Activated T-helper 2 cell treated with anti-CD3 and anti-CD28 coated beads, Interferon-gamma antibody, Interleukin-2, Interleukin-4, amounts not matched to agents 10 μg/mL and 5 μg/mL and 100 μg/mL, durations not matched to agents 14 hours and 24 hours and 36 hours (primary cell): ENCODE data around the gene LHX8. TPM values are rescaled to one million over a fixed set of nuclear protein-coding genes. Genes with fewer than 3 reads are reported as not detected.

Source experiments
- DNase-seq: peaks from one replicate; pipeline ENCODE4 v3.0.0; 2021; ENCODE audit warnings: low spot score
- H3K27ac Mint-ChIP-seq: one replicate; pipeline ENCODE4 v1.8.0; 2021; ENCODE audit warnings: mixed read lengths
- H3K27me3 Mint-ChIP-seq: one replicate; pipeline ENCODE4 v1.8.0; 2021; ENCODE audit warnings: low read depth, mixed read lengths
- H3K36me3 Mint-ChIP-seq: one replicate; pipeline ENCODE4 v1.8.0; 2021; ENCODE audit warnings: low read depth, mixed read lengths
- H3K4me1 Mint-ChIP-seq: one replicate; pipeline ENCODE4 v1.8.0; 2021; ENCODE audit warnings: low read depth, mixed read lengths
- H3K4me3 Mint-ChIP-seq: one replicate; pipeline ENCODE4 v1.8.0; 2021; ENCODE audit warnings: low read depth, mild to moderate bottlenecking, moderate library complexity, mixed read lengths
- H3K9me3 Mint-ChIP-seq: one replicate; pipeline ENCODE4 v1.8.0; 2021; ENCODE audit warnings: mixed read lengths
- intact Hi-C: fragments of 100-400 bp; cut with micrococcal nuclease; formaldehyde crosslinking; loops from one replicate; pipeline ENCODE4 v1.15.1; 2023
- total RNA-seq: library from RNA; stranded (reverse); gene quantifications from 2 replicates; pipeline ENCODE4 v1.2.3, GENCODE V29; 2022

LHX8 gene
- total RNA-seq, 1 donor from 2014 or later = not detected

DNA sequence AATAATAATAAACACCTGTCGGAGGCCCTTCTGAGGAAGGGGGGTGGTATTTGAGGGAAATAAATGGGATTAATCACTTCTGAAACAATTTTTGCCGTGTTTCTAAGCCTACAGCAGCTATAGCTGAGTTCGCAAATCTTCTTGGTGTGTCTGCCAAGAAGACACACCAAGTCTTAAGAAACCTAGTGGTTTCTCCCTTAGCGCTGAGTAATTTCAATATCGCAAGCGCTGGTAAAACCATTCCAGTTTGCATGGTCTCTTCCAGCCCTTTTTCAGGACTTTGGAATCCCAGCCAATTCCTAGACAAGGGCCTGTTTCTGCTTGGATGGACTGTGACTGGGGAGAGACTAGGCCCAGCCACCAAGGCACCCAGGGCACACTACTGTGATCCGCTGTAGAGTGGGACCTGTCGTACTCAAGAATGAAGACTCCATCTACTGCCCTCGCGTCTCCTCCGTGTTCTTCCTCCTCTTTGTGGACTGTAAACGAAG lies 7.5 kb upstream of the LHX8 start:
- intact Hi-C loops = no loop called here
- peaks cover 6% of the 10 kb centered on the region for H3K9me3 Mint-ChIP-seq
- peaks cover 57% of the 10 kb centered on the region for H3K27me3 Mint-ChIP-seq
- H3K27ac Mint-ChIP-seq = no peak overlapping the region
- no peaks in the 10 kb centered on the region for H3K36me3 Mint-ChIP-seq
- H3K4me3 Mint-ChIP-seq = no peak overlapping the region
- peaks cover 2% of the 10 kb centered on the region for H3K4me1 Mint-ChIP-seq
- no peak for DNase-seq

DNA sequence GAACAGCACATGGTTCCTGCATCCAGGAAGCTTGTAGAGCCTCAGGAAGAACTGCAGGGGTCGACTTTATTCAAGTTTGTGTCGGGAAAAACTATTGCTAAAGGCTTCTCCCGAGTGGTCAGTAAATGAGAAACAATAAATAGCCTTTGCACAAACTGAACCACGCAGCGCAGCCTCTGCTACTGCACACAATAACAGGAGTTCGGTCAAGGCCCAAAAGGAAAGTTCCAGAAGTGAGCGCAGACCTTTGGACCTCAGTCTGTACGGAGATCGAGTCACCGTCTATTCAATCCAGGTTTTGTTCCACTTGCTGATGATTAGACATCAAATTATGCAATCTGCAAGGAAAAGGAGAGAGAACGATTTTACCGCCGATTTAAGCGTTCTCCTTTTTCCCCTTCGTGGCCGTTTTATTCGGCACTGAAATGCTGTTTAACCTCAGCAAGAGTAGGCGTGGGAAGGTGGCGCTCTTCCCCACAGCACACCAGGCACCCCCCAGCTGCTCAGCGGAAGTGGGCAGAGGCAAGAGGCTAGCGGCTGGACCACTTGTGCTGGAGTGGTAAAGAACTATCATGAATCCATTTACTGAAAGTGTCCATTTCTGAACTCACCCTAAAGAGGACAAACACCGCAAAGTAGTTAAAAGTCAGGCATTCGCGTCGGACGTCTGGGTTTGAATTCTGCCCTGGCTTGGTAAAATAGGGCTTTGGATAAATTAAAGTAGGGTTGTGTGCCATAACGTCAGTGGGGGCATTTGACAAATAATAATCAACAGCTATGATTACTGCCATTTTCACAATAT lies 6.1 kb upstream of the LHX8 start:
- no peak for DNase-seq
- Mint-ChIP-seq H3K4me3 (no peak overlapping the region), H3K9me3 (peaks cover 6% of the 10 kb centered on the region), H3K27me3 (peaks cover 71% of the 10 kb centered on the region), H3K36me3 (no peaks in the 10 kb centered on the region), H3K4me1 (peaks cover 2% of the 10 kb centered on the region), H3K27ac (no peak overlapping the region)
- intact Hi-C loops = no loop called here

- Mint-ChIP-seq H3K4me3 (no peak overlapping the region), H3K27me3 (peaks cover 86% of the 10 kb centered on the region), H3K9me3 (peaks cover 6% of the 10 kb centered on the region), H3K4me1 (peaks cover 2% of the 10 kb centered on the region), H3K36me3 (no peaks in the 10 kb centered on the region), H3K27ac (no peak overlapping the region)
- intact Hi-C loops = no loop called here
- DNase-seq = no peak
These were observed 4.6 kb upstream of the LHX8 start for GRCh38 chr1:75129660-75129982.

DNA sequence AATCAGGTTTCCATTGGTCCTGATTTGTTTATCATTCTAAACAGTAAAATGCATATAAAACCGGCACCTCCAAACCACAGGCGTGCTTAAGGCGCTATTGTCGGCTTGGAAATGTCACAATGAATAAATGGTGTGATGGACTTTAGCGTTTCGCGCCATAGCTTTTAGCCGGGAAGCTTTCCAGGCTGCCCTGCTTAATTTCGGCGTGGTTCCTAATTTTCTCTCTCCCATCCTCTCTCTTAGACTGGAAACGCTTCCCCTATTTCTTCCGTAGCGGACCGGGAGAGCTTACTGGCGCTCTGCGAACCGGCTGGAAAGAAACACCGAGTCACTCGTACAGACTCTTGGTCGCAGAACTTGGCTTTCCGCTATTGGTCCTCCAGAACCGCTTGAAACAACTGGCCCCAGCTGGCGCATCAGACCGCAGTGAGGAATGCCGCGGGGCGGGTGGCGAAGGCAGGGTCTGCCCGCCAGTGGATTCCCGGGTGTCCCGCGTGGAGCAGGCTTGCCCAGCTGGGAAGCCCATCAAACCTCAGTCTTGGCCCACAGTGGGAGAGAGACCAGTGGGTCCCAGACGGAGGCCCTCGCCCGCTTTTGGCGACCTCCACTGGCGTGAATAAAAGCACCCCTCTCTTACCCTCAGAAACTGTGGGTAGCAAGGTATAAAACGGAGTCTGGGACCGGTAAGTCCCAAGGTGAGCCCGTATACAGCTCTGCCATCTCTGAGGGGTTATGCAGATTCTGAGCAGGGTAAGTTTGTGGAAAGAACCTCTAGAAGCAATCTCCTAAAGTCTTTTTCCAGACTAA lies 4.0 kb upstream of the LHX8 start:
- no peaks in the 10 kb centered on the region for H3K36me3 Mint-ChIP-seq
- DNase-seq = no peak
- H3K4me3 Mint-ChIP-seq = no peak overlapping the region
- peaks cover 7% of the 10 kb centered on the region for H3K4me1 Mint-ChIP-seq
- H3K27ac Mint-ChIP-seq = no peak overlapping the region
- intact Hi-C loops = loop anchor here (10.0 kb wide), 2 partner anchors 355 to 1735 kb away; partner anchors contain the start of gene ST6GALNAC5
- peaks cover 88% of the 10 kb centered on the region for H3K27me3 Mint-ChIP-seq
- H3K9me3 Mint-ChIP-seq = peaks cover 6% of the 10 kb centered on the region

DNA sequence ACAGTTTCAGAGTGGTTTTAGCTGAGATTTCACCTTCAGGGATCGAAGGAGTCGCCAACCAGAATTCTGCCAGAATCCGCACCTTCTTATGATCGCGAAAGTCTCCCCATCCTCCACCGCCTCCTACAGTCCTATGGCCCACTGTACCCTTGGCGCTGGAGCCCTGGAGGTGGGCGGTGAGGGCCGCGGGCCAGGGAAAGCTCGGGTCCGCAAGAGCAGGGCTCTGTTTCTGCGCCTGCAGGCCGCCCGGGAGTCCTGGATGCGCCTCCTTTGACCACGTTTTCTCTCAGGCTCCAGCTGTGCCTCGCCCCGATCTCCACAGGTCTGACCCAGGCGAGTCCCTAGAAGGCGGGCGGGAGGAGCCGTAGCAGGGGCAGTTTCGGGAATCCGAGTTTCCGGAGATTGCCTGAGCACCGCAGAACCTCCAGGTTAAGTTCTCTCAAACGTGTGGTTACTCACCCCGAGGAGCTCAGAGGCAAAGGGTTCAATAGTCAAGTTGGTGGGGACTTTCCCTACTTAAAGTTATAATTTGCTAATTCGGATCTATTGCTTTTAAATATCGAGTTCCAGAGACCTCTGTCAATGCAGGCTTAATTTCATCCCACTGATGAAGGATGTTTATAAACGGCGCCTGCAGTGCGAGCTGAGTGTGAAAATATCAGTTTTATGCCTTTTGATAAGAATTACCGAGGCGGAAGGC lies 3.2 kb upstream of the LHX8 start:
- peaks cover 13% of the 10 kb centered on the region for H3K4me1 Mint-ChIP-seq
- peaks cover 92% of the 10 kb centered on the region for H3K27me3 Mint-ChIP-seq
- peaks cover 6% of the 10 kb centered on the region for H3K9me3 Mint-ChIP-seq
- no peak for DNase-seq
- intact Hi-C loops = loop anchor here (10.0 kb wide), 2 partner anchors 356 to 1734 kb away; partner anchors contain the start of gene ST6GALNAC5
- no peak overlapping the region for H3K27ac Mint-ChIP-seq
- no peak overlapping the region for H3K4me3 Mint-ChIP-seq
- no peaks in the 10 kb centered on the region for H3K36me3 Mint-ChIP-seq

GRCh38 chr1:75131565-75132241 lies 2.5 kb upstream of the LHX8 start:
- no peak overlapping the region for H3K27ac Mint-ChIP-seq
- intact Hi-C loops = loop anchor here (10.0 kb wide), 2 partner anchors 357 to 1733 kb away; partner anchors contain the start of gene ST6GALNAC5
- H3K36me3 Mint-ChIP-seq = no peaks in the 10 kb centered on the region
- peaks cover 6% of the 10 kb centered on the region for H3K9me3 Mint-ChIP-seq
- DNase-seq = no peak
- H3K4me1 Mint-ChIP-seq = peaks cover 13% of the 10 kb centered on the region
- peaks cover 93% of the 10 kb centered on the region for H3K27me3 Mint-ChIP-seq
- H3K4me3 Mint-ChIP-seq = no peak overlapping the region

DNA sequence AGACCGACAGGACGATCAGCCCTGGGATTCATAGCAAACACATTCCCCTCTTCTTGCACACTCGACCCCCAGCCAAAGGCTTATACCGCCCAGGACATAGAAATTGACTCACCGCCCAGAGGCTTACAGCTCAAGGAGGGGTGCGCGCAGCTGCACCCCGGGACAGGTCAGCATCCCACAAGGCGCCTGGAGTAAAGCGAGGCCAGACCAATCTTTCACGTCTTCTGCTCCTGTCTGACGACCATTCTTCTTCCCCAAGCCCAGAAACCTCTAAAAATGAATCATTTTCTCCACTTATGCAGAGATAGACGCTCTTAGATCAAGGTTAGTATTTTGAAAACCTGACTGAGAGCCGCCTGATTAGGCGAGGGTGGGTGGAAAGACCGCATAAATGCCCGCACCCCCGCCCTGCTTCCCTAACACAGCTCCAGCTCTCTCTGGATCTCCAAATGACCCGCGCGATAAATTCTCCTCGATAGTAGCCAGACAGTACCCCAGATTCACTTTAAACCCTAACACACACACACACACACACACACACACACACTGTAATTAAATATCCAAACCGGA lies 1.9 kb upstream of the LHX8 start:
- intact Hi-C loops = loop anchor here (10.0 kb wide), 2 partner anchors 358 to 1732 kb away; partner anchors contain the start of gene ST6GALNAC5
- no peak overlapping the region for H3K4me3 Mint-ChIP-seq
- peaks cover 92% of the 10 kb centered on the region for H3K27me3 Mint-ChIP-seq
- DNase-seq = no peak
- H3K9me3 Mint-ChIP-seq = peaks cover 6% of the 10 kb centered on the region
- peaks cover 13% of the 10 kb centered on the region for H3K4me1 Mint-ChIP-seq
- no peak overlapping the region for H3K27ac Mint-ChIP-seq
- H3K36me3 Mint-ChIP-seq = no peaks in the 10 kb centered on the region

- H3K36me3 Mint-ChIP-seq = no peaks in the 10 kb centered on the region
- H3K27me3 Mint-ChIP-seq = peaks cover 92% of the 10 kb centered on the region
- H3K4me3 Mint-ChIP-seq = no peak overlapping the region
- H3K27ac Mint-ChIP-seq = no peak overlapping the region
- DNase-seq = no peak
- no peaks in the 10 kb centered on the region for H3K9me3 Mint-ChIP-seq
- H3K4me1 Mint-ChIP-seq = peaks cover 13% of the 10 kb centered on the region
- intact Hi-C loops = loop anchor here (10.0 kb wide), 2 partner anchors 358 to 1732 kb away; partner anchors contain the start of gene ST6GALNAC5
These were observed 1.2 kb upstream of the LHX8 start for GRCh38 chr1:75132812-75133619.

GRCh38 chr1:75134647-75135572 lies 722 bp downstream of the LHX8 start:
- no peaks in the 10 kb centered on the region for H3K36me3 Mint-ChIP-seq
- H3K4me3 Mint-ChIP-seq = peak overlapping the region; percentile 81
- peaks cover 86% of the 10 kb centered on the region for H3K27me3 Mint-ChIP-seq
- no peak for DNase-seq
- intact Hi-C loops = loop anchor here (5.0 to 10.0 kb wide), 3 partner anchors 360 to 1730 kb away; partner anchors contain the start of gene ST6GALNAC5
- no peak overlapping the region for H3K27ac Mint-ChIP-seq
- H3K9me3 Mint-ChIP-seq = no peaks in the 10 kb centered on the region
- H3K4me1 Mint-ChIP-seq = peaks cover 11% of the 10 kb centered on the region

GRCh38 chr1:75135573-75136194 lies 1.5 kb downstream of the LHX8 start:
- intact Hi-C loops = loop anchor here (5.0 to 10.0 kb wide), 3 partner anchors 361 to 1729 kb away; partner anchors contain the start of gene ST6GALNAC5
- H3K27ac Mint-ChIP-seq = no peak overlapping the region
- no peak for DNase-seq
- H3K9me3 Mint-ChIP-seq = no peaks in the 10 kb centered on the region
- peaks cover 11% of the 10 kb centered on the region for H3K4me1 Mint-ChIP-seq
- no peaks in the 10 kb centered on the region for H3K36me3 Mint-ChIP-seq
- H3K4me3 Mint-ChIP-seq = peak overlapping the region; percentile 81
- H3K27me3 Mint-ChIP-seq = peaks cover 82% of the 10 kb centered on the region
